A172 (cell line): ENCODE measurements around the gene DHX38. TPM values are rescaled to one million over a fixed set of nuclear protein-coding genes. Genes with fewer than 3 reads are reported as not detected.
A peak's percentile ranks its signal among the peaks of the same experiment; 100 is the strongest.
"Not testable (repeated sequence)": the region's sequence is repeated elsewhere in the genome, so short reads cannot be mapped to it uniquely, and the experiment has no call there.

Experiments used
- DNase-seq: peaks from one replicate; pipeline ENCODE4 v3.0.0-alpha.2; 2015; ENCODE audit warnings: low spot score
- total RNA-seq: library from RNA; depleted of rRNA; stranded (reverse); fragments of >200 nt; shearing (Covaris generic); gene quantifications from 2 replicates; pipeline ENCODE4 v1.2.3, GENCODE V29; 2014; rRNA removed

Gene DHX38
- total RNA-seq = 42.1 and 47.2 TPM in 2 replicates

DNA sequence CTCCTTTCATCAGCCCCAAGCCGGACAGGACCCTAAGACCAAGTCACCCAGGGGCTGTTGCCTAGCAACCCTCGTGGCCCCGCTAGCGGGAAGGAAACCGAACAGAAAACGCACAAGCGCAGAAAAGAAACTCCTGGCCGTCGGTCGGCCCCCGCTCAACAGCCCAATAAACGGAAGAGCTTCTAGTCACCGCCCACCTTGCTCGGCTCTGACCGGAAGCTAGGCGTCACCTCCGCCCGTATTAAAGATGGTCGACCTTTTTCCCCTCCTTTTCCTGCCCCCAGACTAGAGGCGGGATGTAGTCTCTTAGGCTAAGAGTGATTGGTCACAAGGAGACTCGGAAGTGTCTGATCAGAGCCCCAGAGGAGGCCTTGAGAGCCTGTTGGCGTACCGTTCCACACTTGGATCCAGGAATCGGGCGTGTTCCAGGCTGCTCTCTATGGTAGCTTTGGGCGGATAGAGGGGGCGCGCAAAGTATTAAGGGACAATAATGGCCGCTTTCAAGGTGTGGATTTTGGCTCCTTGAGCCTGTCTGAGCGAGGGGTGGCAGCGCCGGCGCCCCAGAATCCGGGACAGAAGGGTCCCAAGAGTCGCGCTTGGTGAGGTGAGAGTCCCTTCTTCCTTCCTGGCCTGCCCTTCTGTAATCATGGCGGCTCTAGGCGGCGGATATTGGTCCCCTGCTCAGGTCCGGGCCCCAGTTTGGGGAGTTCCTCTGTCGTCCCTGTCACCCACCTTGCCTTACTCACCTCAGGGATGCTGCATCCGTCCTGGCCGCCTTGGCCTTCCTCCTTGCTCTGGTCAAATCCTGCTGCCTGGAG lies at the start of gene DHX38, which contains the start of gene TXNL4B:
TSS of gene DHX38 (plus strand) at position 400 of the 818 bp plus-strand sequence. CDS start 2,311 bp downstream, outside the sequence.
TSS of gene TXNL4B (minus strand) at position 173 of the 818 bp plus-strand sequence. CDS start 2,871 bp downstream, outside the sequence.
- peak; percentile 100 for DNase-seq

DNA sequence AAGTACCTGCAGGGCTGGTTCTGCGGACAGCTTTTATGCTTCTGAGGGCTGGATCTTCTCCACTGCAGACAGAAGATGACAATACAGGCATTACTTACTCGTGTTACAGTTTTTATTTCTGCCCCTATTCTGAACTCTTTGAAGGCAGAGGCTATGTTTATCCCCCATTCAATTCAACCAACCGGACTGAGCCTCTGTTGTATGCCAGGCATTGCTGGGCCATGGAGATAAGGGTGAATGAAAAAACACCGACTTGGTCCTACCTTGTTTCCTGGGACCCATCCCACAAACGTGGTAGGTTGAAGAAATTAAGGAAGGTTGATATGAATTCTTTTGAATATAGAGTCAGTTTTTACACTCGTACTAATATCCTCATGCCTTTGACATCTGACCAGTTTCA lies 49.4 kb upstream of the DHX38 start:
- no peak for DNase-seq

DNA sequence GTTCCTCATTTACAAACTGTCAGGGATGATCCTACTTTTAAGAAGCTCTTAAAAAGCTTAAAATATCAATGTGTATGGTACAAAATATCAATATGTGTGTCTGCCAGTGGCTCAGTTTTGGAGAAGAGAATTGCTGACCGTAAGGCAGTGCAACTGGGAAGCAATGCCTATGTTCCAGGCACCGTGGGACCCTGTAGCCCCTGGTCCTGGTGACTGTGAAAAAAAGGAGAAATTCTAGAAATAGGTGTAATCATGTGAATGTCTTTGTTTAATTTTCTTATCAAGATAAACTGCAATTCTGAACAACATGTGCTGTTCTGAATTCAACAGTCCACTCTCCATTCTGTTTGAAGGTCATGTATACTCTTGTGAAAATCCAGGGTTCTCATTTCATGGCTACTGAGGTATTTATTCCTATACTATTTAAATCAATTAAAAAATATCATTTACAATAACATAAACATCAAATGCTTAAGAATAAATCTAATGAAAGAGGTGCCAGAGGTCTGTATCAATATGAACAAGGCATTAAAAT lies 48.8 kb upstream of the DHX38 start:
- DNase-seq = no peak

DNA sequence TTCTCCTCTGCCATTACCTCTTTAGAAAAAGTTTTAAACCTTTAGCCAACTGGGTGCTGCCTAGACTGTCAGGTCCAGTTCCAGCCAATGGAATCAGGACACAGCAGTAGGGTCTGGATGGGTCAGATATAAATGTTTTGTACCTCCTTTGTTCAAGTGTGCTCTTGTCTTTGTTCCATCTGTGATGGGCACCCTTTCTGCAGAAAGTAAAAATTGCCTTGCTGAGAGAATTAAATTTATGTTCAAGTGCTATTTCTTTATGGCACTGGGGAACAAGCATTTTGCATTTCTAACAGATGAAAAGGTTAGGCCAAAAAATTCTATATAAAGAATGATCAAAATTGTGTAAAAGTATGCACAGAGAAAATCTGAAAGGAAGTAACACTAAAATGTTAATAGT lies 44.5 kb upstream of the DHX38 start:
- no peak for DNase-seq

DNA sequence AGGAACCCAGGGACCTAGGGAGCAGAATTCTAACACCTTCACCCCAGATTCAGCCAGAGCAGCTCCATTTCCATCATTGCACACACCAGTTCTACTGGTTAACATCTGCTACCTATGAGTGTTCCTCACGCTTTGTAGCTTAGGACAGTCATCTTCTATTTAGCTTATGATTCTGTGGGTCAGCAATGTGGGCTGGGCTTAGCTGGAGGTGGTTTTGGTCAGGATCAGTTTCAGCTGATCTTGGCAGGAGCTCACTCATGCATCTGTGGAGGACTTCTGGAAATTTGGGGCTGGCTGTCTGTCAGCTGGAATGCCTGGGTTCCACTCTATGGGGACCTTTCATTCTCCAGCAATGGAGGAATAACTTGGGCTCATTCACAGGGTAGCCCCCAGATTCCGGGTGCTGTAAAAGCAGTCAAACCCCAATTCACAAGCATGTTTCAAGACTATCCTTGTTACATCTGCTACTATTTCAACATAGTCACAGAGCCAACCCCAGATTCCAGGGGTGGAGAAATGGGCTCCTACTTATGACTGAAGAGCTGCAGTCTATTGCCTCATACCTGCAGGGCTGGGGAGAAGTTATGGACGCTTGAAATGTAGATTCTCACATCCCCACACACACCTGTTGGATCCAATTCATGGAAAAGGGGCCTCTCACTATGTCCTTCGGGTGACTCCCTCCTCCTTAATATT lies 42.7 kb upstream of the DHX38 start:
- DNase-seq = no peak

DNA sequence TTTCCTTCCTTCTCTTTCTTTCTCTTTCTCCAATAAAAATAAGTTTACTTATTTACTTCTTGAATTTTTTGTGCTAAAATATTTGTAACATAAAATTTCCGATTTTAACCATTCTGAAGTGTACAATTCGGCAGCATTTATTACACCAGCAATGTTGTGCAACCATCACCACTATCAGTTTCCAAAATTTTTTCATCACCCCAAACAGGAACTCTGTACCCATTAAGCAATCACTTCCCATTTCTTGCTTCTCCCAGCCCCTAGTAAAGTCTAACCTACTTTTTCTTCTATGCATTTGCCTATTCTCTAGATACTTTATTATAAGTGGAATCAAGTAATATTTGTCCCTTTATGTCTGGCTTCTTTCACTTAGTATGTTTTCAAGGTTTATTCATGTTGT lies 41.8 kb upstream of the DHX38 start:
- DNase-seq = no peak

DNA sequence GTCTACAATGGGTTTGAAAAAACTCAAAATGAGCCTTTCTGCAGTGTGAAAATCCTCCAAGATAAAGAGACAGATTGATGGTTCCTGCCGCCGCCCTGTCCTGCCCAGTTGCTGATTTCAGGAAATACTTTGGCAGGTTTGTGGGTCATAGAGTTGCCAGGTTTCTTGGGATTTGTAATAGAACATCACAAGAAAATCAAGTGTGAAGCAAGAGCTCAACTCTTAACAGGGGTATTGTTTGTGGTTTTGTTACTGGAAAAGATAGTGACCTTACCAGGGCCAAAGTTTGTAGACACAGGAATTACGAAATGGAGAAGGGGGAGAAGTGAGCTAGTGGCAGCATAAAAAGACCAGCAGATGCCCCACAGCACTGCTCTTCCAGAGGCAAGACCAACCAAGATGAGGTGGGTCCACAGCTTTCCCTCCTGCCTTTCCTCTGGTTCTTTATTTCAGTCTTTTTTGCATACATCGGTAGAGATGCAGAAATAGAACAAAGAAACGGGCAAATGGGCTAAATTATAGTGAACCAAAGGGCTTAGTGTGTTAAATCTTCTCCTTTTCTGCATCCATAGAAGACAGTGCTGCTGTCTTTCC lies 39.3 kb upstream of the DHX38 start, which contains the start of gene HP:
TSS of gene HP (plus strand) at position 252 of the 594 bp plus-strand sequence. CDS start at position 400, 148 bp downstream.
- not testable (repeated sequence) for DNase-seq

DNA sequence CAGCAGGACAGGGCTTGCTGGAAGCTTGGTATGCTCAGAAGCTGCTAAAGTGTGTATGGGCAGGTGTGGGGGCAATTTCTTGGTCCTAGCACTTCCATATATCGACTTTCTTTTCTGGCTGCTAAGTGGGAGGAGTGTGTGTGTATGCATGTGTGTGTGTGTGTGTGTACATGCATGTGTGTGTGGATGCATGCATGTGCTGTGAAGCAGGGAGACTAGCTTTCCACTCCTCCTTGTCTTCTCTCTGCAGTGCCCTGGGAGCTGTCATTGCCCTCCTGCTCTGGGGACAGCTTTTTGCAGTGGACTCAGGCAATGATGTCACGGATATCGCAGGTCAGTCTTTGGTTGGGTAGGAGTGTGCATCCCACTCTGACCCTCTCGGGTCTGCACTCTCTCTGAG lies 37.7 kb upstream of the DHX38 start:
- DNase-seq = no peak

DNA sequence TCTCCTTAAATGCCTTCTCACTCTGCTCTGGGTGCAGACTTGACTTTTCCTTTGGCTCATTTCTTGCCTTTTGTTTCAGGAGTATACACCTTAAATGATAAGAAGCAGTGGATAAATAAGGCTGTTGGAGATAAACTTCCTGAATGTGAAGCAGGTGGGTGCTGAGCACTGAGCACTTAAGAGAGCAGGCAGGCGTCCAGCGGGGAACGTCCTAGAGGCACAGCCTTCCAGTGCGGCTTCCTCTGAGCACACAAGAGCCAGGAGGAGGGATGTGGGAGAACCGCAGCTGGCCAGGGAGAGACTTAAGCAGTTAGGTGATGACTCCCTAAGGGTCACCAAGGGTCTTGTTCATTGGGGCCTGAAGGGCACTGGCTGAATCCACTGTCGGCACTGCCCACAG lies 36.3 kb upstream of the DHX38 start:
- DNase-seq = not testable (repeated sequence)

DNA sequence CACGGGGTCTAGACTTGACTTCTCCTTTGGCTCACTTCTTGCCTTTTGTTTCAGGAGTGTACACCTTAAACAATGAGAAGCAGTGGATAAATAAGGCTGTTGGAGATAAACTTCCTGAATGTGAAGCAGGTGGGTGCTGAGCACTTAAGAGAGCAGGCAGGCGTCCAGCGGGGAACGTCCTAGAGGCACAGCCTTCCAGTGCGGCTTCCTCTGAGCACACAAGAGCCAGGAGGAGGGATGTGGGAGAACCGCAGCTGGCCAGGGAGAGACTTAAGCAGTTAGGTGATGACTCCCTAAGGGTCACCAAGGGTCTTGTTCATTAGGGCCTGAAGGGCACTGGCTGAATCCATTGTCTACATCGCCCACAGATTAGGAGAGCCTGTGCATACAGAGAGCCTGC lies 34.6 kb upstream of the DHX38 start:
- not testable (repeated sequence) for DNase-seq

DNA sequence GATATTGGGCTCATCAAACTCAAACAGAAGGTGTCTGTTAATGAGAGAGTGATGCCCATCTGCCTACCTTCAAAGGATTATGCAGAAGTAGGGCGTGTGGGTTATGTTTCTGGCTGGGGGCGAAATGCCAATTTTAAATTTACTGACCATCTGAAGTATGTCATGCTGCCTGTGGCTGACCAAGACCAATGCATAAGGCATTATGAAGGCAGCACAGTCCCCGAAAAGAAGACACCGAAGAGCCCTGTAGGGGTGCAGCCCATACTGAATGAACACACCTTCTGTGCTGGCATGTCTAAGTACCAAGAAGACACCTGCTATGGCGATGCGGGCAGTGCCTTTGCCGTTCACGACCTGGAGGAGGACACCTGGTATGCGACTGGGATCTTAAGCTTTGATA lies 33.2 kb upstream of the DHX38 start:
- DNase-seq = no peak

DNA sequence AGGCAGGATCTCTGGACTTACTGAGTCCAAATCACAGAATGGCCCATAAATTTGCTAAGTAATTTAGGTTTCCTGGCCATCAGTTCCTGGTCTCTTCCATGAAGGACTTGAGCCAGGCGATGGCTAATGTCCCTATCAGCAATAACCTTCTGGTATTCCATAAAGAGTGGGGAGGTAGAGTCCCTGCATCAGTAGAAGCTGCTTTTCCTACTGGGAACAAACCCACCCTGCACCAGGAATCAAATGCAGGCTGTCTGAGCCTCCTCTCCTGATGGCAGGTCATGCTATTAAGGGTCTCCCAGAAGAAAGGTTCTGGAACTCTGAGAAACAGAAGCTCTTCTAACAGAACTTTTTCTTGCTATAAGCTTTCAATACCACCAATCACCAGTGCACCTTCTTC lies 32.1 kb upstream of the DHX38 start:
- DNase-seq = no peak

DNA sequence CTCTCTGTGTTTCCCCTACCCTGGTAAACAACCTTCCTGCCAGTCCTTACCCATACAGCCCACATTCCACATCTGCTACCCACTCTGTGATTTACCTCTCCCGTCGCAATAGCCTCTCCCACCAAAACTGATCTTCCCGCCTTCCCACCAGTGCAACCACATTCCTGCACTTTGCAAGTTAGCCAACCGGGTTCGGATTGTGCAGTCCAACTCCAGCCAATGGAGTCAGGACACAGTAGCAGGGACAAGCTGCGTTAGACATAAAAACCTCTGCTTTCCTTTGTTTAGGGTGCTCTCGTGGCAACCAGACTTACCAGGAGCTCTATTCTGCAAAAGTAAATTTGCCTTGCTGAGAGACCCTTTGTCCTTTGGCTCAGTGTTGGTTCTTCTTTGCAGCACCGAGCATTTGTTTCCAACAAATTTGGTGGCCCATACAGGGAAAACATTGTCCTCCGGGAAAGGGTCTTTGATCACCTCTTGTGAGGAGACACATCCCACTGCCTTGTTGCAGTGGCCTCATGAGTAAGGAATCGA lies 29.2 kb upstream of the DHX38 start:
- no peak for DNase-seq

DNA sequence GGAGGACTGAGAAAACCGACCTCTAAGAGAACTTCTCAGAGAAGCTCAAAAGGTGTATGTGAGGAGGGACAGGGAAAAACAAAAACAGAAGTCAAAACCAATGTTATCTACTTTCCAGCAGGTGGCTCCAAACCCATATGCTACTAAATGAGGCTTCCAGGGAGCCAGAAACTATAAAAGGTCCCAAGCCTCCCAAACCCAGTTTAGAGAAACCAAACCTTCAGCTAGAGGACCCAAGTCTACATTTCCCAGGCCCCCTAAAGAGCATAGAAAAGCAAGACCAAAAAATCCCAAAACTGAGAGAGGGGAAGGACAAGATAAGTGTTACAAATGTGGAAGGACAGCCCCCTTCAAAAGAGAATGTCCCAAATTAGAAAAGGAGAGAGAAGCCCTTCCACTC lies 26.9 kb upstream of the DHX38 start:
- DNase-seq = peak; percentile 24

DNA sequence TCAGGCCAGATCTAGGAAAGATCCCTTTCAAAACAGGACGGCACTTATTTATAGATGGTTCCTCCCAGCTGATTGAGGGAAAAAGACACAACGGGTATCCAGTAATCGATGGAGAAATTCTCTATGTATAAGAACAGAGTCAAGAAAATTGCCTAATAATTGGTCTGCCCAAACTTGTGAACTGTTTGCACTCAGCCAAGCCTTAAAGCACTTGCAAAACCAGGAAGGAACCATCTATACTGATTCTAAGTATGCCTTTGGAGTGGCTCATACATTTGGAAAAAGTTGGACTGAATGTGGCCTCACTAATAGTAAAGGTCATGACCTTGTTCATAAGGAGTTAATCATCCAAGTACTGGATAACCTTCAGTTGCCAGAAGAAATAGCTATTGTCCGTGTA lies 24.7 kb upstream of the DHX38 start:
- no peak for DNase-seq

DNA sequence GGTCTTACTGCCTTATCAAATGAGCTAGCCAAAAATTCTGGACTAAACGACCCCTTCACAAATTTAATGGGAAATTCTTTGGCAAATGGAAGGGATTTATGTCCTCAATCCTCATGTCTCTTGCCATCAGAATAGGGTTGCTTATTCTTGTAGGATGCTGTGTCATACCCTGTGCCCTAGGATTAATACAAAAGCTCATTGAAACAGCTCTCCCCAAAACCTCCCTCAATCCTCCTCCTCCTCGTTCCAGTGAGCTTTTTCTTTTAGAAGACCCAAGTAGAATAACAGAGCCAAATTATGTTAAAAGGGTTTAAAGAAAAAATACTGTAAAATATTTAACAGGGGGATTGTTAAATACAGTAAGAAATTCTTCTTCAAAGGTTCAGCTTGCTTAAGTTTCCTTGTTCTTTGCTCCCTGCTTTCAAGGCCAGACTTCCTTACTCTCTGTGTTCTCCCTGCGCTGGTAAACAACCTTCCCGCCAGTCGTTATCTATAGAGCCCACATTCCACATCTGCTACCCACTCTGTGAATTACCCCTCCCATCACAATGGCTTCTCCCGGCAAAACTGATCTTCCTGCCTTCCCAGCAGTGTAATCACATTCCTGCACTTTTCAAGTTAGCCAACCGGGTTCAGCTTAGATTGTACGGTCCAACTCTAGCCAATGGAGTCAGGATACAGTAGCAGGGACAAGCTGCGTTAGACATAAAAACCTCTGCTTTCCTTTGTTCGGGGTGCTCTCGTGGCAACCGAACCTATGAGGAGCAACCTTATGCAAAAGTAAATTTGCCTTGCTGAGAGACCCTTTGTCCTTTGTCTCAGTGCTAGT lies 20.9 kb upstream of the DHX38 start:
- no peak for DNase-seq

DNA sequence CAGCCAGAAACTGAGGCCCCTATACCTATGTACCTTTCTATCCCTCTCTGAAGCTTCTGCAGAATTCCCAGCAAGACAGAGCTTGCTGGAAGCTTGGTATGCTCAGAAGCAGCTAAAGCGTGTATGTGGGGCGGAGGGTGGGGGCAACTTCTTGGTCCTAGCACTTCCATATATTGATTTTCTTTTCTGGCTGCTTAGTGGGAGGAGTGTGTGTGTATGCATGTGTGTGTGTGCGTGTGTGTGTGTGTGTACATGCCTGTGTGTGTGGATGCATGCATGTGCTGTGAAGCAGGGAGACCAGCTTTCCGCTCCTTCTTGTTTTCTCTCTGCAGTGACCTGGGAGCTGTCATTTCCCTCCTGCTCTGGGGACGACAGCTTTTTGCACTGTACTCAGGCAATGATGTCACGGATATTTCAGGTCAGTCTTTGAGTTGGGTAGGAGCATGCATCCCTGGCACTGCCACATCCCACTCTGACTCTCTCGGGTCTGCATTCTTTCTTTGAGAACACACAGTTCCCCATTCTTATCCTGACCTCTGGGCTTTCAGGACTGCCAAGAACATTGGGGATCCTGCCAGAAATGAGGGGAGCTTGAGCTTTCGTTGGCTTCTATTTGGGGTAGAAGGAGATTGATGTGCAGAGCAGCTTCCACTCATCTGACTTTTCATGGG lies 20.0 kb upstream of the DHX38 start:
- DNase-seq = no peak

DNA sequence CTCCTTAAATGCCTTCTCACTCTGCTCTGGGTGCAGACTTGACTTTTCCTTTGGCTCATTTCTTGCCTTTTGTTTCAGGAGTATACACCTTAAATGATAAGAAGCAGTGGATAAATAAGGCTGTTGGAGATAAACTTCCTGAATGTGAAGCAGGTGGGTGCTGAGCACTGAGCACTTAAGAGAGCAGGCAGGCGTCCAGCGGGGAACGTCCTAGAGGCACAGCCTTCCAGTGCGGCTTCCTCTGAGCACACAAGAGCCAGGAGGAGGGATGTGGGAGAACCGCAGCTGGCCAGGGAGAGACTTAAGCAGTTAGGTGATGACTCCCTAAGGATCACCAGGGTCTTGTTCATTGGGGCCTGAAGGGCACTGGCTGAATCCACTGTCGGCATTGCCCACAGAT lies 18.6 kb upstream of the DHX38 start:
- DNase-seq = not testable (repeated sequence)

DNA sequence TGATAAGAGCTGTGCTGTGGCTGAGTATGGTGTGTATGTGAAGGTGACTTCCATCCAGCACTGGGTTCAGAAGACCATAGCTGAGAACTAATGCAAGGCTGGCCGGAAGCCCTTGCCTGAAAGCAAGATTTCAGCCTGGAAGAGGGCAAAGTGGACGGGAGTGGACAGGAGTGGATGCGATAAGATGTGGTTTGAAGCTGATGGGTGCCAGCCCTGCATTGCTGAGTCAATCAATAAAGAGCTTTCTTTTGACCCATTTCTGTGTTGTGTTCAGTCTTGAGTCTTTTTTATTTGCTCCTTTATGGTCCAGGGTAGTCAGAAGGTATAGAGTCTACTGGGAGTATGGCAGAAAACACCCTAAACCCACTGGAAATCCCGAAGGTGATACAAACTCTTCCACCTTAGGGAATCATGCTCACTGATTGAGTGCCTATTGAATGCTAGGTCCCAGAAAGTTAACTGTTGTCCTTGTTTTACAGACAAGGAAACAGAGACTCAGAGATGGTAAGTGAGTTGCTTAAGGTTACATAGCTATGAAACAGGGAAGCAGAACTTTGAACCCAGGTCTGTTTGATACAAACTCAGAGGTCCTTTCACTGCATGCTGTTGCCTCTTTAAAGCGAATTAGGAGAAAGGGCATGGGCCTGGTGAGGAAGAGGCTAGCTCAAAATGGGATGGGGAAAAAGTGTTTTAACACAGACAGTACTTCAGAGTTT lies 16.5 kb upstream of the DHX38 start:
- not testable (repeated sequence) for DNase-seq
